Muscle of leg (tissue), 11 donors: ENCODE results near the gene ADAMTS14. TPM values are rescaled to one million over a fixed set of nuclear protein-coding genes. Genes with fewer than 3 reads are reported as not detected.

Source experiments
- DNase-seq: peaks from one replicate; pipeline ENCODE4 v3.0.0; 2013
- H3K27ac ChIP-seq: one replicate; pipeline ENCODE4 v1.5.1; 2013; ENCODE audit warnings: mild to moderate bottlenecking, low read length, control low read depth
- H3K27me3 ChIP-seq: one replicate; pipeline ENCODE4 v1.6.1; 2013; ENCODE audit warnings: low read length; ENCODE audit not compliant: control insufficient read depth, insufficient read depth
- H3K36me3 ChIP-seq: one replicate; pipeline ENCODE4 v1.6.1; 2013; ENCODE audit warnings: low read length; ENCODE audit not compliant: control insufficient read depth, insufficient read depth
- H3K4me1 ChIP-seq: one replicate; pipeline ENCODE4 v1.6.1; 2013; ENCODE audit warnings: low read length; ENCODE audit not compliant: control insufficient read depth, insufficient read depth
- H3K4me3 ChIP-seq: one replicate; pipeline ENCODE4 v1.5.1; 2013; ENCODE audit warnings: low read length, control low read depth
- H3K9me3 ChIP-seq: replicated peaks from 2 replicates; pipeline ENCODE4 v1.6.1; 2013; ENCODE audit warnings: low read depth, low read length; ENCODE audit not compliant: control insufficient read depth
- WGBS: methylation state at CpG from one replicate; pipeline ENCODE4 v1.1.5; 2013; ENCODE audit warnings: missing lambda C conversion rate; ENCODE audit not compliant: insufficient coverage; 5-methylcytosine and 5-hydroxymethylcytosine counted together
- polyA plus RNA-seq, 8 donors: library from polyadenylated mRNA; unstranded; fragments of 120-200 nt; gene quantifications; one replicate each; pipeline versions ENCODE4 v1.2.1 to v1.2.3, GENCODE V29; 2013; ENCODE audit warnings: inconsistent platforms in 1 of 8, low replicate concordance in 1 of 8; ENCODE audit not compliant: insufficient read length in 8 of 8, insufficient read depth in 1 of 8
- total RNA-seq: library from RNA; stranded (reverse); fragments of 120-200 nt; gene quantifications from one replicate; pipeline ENCODE4 v1.2.4, GENCODE V29; 2013

The ADAMTS14 gene
- total and polyA plus RNA-seq, 9 donors, result 12.5 to 30.0 (median 20.0) TPM

DNA sequence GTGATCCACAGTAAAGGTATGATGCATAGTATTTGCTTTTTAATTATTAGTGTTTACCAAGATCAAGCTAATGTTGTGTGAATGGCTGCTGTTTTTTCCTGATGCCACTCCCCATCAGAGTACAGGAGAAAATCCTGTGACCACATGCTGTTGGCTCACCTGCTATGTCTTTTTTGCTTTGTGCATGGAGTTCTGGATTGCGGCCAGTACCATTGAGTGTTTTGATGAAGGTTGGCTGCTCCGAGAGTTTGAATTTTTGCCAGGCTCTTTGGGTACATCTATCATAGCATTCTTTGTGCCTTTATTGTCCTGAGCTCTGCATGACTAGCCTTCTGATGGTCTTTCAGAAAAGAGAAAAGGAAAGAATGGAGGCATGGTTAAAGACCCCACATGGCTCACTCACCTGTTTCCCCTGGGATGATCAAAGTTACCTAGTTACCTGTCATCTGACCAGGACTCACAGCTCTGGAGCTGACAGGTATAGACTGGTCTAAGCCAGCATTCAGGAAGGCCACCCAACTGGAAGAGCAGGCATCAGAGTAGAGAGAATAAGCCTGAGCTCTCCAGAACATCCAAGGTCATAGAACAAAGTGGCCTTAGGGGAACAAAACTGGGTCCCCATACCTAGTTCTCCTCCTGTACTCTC is 131.6 kb downstream of the ADAMTS14 start:
- Histone ChIP-seq H3K36me3 (no peaks in the 10 kb centered on the region), H3K4me3 (no peak overlapping the region), H3K27me3 (no peaks in the 10 kb centered on the region), H3K27ac (no peak overlapping the region), H3K9me3 (no peaks in the 10 kb centered on the region), H3K4me1 (no peaks in the 10 kb centered on the region)
- no peak for DNase-seq
- WGBS, result 83% methylated on average over 2 of the region's 2 CpGs

DNA sequence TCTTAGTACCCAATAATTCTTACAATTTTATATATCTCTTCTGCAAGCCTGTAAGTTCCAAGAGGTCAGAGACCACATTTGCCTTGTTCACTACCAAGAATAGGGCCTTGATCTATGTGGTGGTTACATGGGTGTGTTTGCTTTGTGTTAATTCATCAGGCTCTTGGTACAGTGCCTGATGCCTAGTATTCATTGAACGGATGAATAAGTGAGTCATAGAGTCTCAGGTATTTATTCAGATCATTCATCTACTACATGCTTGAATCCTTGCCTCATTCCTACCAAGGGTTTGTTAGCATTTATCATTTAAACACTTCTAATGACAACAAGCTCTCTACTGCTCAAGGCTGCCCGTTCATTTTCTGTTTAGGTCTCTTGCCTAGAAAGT is 132.1 kb downstream of the ADAMTS14 start:
- Histone ChIP-seq H3K27ac (no peak overlapping the region), H3K36me3 (no peaks in the 10 kb centered on the region), H3K27me3 (no peaks in the 10 kb centered on the region), H3K4me3 (no peak overlapping the region), H3K9me3 (no peaks in the 10 kb centered on the region), H3K4me1 (no peaks in the 10 kb centered on the region)
- no peak for DNase-seq
- no CpG with 5 or more reads among the region's 2 CpGs for WGBS

DNA sequence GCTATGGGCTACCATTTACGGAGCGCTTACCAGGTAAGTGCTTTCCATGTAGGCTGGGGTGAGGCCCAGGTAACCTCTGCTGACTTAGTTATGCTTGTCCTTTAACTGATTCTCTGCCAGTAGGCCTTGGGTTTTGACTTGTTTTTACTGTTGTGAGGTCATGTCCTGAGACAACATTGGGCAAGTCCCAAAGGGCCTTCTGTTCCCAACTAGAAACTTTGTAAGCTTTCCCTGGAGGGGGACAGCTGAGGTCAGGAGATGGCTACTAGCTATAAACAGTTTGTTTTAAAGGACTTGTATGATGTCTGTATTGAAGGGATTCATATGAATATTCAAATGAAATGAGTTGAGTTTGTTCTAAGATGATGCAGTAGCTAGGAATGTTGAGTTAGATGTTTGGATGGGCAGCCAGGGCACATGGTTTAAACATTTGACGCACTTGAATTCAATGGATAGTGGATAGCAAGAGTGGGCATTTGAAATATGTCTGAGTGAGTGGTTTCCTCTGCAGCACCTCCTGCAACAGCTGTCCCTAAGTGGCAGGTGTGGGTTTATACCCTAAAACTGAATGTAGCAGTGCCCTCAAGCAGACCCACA is 133.4 kb downstream of the ADAMTS14 start:
- 93% methylated on average over 3 of the region's 3 CpGs for WGBS
- Histone ChIP-seq H3K27me3 (no peaks in the 10 kb centered on the region), H3K4me3 (no peak overlapping the region), H3K27ac (no peak overlapping the region), H3K9me3 (no peaks in the 10 kb centered on the region), H3K36me3 (no peaks in the 10 kb centered on the region), H3K4me1 (no peaks in the 10 kb centered on the region)
- no peak for DNase-seq

DNA sequence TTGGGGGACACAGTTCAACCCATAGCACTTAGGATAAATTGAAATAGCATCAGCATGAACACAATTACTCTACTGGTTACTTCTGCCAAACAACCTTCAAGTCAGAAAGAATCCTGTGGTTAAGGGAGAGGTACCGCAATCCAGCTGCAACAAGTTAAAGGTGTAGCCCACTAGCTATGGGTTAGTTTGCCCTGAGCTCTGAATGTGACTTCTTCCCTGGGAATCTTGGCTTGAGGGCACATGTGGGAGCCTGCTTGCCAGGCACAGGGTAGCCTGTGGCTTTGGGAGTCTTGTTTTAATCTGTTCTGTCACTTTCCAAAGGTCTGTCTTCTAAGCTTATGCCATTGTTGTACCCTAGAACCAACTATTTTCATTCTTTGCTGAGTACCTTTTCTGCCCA is 134.5 kb downstream of the ADAMTS14 start:
- Histone ChIP-seq H3K27me3 (no peaks in the 10 kb centered on the region), H3K4me1 (no peaks in the 10 kb centered on the region), H3K27ac (no peak overlapping the region), H3K4me3 (no peak overlapping the region), H3K9me3 (no peaks in the 10 kb centered on the region), H3K36me3 (no peaks in the 10 kb centered on the region)
- DNase-seq, result no peak
- WGBS, result 100% methylated on average over 1 of the region's 1 CpG

DNA sequence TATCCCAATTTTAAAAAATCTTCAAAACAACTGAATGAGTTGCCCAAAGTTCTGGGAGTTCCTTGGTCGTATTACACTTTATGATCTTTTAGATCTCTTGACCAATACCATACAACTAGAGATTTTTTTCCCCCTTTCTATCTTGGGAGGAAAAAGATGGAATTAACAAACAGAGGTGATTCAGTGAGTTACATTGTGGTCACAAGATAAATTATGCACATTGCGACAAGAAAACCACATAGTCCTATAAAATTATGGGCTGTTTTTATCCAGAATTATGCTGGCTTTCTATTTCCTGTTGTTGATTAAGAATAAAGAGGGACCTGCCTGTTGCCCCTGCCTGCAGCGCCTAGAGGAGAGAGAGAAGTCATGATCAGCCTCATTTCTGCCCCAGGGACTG is 135.2 kb downstream of the ADAMTS14 start:
- Histone ChIP-seq H3K4me3 (no peak overlapping the region), H3K4me1 (no peaks in the 10 kb centered on the region), H3K9me3 (no peaks in the 10 kb centered on the region), H3K27ac (no peak overlapping the region), H3K36me3 (no peaks in the 10 kb centered on the region), H3K27me3 (peaks cover under 1% of the 10 kb centered on the region)
- no peak for DNase-seq
- WGBS, result no CpG with 5 or more reads among the region's 3 CpGs

DNA sequence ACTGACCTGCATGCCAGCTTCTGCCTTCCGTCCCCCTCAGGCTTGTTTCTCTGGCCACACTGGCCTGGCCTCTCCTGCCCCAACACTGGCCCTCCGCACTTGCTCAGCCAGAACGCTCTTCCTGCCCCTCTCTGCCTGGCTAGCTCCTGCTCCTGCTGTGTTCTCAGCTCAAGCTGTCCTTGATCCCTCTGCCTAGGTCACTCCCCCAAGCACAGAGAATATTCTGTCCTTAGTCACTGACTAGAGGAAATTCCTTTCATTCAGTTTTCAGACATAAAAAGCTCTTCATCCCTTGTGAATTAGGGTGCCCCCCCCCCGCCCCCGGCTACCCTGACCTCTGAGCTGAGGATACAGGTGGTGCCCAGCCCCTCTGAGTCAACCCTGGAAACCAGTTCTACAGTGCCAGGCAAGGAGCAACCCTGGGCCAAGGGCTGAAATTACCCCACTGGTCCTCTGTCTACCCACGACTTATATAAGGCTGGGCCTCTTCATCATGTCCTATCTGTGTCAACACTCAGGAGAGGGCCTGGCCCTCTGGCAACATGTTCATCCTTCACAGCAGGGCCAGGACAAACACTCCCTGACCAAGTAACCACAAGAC is 136.8 kb downstream of the ADAMTS14 start:
- H3K36me3 ChIP-seq, result no peaks in the 10 kb centered on the region
- H3K27me3 ChIP-seq, result peaks cover 2% of the 10 kb centered on the region
- H3K27ac ChIP-seq, result no peak overlapping the region
- H3K4me1 ChIP-seq, result no peaks in the 10 kb centered on the region
- 80% methylated on average over 4 of the region's 6 CpGs for WGBS
- no peak for DNase-seq
- H3K4me3 ChIP-seq, result no peak overlapping the region
- no peaks in the 10 kb centered on the region for H3K9me3 ChIP-seq

DNA sequence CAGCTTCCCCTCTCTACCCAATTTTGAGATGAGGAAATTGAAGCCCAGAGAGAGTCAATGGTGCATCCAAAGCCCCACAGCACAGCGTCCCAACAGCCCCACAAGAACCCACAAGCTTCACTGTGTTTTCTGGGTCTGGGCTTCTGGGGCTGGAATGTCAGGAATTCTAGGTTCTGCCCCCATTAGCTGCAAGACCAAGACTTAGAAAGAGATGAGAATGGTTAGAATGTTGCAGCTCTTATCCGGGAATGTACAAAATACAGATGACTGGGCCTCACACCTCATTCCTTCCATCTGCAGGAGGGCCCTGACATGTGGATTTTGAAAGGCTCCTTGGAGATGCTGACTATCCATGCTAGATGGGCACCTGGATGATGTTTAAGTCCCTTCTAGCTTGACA is 137.4 kb downstream of the ADAMTS14 start:
- H3K4me1 ChIP-seq, result no peaks in the 10 kb centered on the region
- peaks cover 2% of the 10 kb centered on the region for H3K27me3 ChIP-seq
- no CpG with 5 or more reads among the region's 2 CpGs for WGBS
- no peak for DNase-seq
- no peaks in the 10 kb centered on the region for H3K9me3 ChIP-seq
- H3K27ac ChIP-seq, result no peak overlapping the region
- H3K36me3 ChIP-seq, result no peaks in the 10 kb centered on the region
- no peak overlapping the region for H3K4me3 ChIP-seq

DNA sequence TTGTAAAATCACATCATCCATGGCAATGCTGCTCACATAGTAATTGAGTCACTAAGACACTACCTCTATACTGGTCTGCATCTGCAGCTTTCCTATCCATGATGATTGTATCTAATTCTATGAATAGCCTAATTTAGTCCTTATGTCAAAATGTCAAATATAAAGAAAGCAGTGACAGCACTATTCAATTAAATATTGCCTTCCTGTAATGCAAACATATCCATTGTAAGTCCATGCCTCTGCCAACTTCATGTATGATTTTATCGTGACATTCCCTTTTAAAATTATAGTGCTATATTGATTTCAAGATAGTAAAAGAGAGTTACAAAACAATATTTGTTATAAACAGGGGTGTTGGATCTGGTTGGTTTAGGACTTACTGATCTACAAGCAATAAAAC is 138.7 kb downstream of the ADAMTS14 start:
- no peak for DNase-seq
- H3K36me3 ChIP-seq, result no peaks in the 10 kb centered on the region
- no peak overlapping the region for H3K27ac ChIP-seq
- H3K27me3 ChIP-seq, result peaks cover 2% of the 10 kb centered on the region
- no peak overlapping the region for H3K4me3 ChIP-seq
- peaks cover 3% of the 10 kb centered on the region for H3K4me1 ChIP-seq
- no peaks in the 10 kb centered on the region for H3K9me3 ChIP-seq
- WGBS, result no CpG with 5 or more reads among the region's 1 CpG

DNA sequence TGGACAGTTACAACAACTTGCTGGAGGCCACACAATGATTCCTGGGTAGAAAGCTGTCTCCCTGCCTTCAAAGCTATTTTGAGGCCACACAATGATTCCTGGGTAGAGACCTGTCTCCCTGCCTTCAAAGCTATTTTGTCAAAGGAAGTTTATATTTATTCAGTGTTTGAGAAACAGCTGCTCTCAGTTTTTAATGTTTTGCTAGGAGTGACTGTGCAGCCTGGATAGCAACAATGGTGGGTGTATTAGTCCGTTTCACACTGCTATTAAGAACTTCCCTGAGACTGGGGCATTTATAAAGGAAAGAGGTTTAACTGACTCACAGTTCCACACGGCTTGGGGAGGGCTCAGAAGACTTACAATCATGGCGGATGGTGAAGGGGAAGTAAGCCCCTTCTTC is 139.6 kb downstream of the ADAMTS14 start:
- Histone ChIP-seq H3K27ac (no peak overlapping the region), H3K27me3 (peaks cover 2% of the 10 kb centered on the region), H3K4me3 (no peak overlapping the region), H3K4me1 (peaks cover 4% of the 10 kb centered on the region), H3K9me3 (no peaks in the 10 kb centered on the region), H3K36me3 (no peaks in the 10 kb centered on the region)
- DNase-seq, result no peak
- WGBS, result 37% methylated on average over 2 of the region's 3 CpGs
